ENCODE results near the gene RPL7L1. TPM values are rescaled to one million over a fixed set of nuclear protein-coding genes. Genes with fewer than 3 reads are reported as not detected.
"Not testable (repeated sequence)": the region's sequence is repeated elsewhere in the genome, so short reads cannot be mapped to it uniquely, and the experiment has no call there.

The RPL7L1 gene
- total and polyA plus RNA-seq, 11 donors = 25.8 to 95.7 (median 49.2) TPM

DNA sequence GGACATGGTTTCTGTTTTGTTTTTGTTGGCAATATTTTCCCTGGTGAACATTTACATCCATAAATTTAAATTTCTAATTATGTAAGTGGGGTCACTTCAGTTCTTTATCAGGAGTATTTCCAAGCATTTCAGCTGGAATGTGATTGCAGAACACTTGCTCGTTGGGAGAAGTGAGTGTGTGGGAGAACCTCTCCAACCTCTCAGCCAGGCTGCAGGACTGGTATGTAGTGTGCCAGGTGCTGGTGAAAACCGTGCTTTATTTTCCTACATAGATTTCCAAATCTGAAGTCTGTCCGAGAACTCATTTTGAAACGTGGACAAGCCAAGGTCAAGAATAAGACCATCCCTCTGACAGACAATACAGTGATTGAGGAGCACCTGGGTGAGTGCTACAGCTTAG, 6.3 kb downstream of the RPL7L1 start:
- ATAC-seq = no peak
- WGBS, 4 donors = 56 to 65% (median 63%) methylated on average over 4 of the region's 4 CpGs
- intact Hi-C loops (cut with DNase I) = no loop called here
- no peak overlapping the region for H3K27ac ChIP-seq
- H3K9me3 ChIP-seq = no peaks in the 10 kb centered on the region
- H3K36me3 ChIP-seq = peaks cover 4 to 79% (median 68%) of the 10 kb centered on the region in 9 donors
- no peak for DNase-seq
- H3K4me1 ChIP-seq = peaks cover 0 to 29% (median 11%) of the 10 kb centered on the region in 12 donors
- no peak overlapping the region for H3K4me3 ChIP-seq
- no peak for TF ChIP-seq POLR2A (IDR thresholded peaks at IDR 0.05)
- TF ChIP-seq, protein P1, sequence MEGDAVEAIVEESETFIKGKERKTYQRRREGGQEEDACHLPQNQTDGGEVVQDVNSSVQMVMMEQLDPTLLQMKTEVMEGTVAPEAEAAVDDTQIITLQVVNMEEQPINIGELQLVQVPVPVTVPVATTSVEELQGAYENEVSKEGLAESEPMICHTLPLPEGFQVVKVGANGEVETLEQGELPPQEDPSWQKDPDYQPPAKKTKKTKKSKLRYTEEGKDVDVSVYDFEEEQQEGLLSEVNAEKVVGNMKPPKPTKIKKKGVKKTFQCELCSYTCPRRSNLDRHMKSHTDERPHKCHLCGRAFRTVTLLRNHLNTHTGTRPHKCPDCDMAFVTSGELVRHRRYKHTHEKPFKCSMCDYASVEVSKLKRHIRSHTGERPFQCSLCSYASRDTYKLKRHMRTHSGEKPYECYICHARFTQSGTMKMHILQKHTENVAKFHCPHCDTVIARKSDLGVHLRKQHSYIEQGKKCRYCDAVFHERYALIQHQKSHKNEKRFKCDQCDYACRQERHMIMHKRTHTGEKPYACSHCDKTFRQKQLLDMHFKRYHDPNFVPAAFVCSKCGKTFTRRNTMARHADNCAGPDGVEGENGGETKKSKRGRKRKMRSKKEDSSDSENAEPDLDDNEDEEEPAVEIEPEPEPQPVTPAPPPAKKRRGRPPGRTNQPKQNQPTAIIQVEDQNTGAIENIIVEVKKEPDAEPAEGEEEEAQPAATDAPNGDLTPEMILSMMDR (IDR thresholded peaks at IDR 0.05) = no peak
- H3K27me3 ChIP-seq = no peaks in the 10 kb centered on the region

DNA sequence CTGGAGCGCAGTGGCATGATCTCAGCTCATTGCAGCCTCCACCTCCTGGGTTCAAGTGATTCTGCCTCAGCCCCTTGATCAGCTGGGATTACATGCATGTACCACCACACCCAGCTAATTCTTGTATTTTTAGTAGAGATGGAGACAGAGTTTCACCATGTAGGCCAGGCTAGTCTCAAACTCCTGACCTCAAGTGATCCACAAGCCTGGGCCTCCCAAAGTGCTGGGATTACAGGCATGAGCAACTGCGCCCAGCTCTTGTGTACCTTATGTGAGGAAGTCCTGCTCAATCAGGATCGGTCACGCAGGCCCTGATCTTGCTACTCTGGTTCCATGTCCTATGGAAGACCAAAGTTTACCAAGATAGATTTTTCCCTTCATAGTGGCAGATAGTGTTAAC, 8.8 kb downstream of the RPL7L1 start:
- DNase-seq; H3K9me3 ChIP-seq; H3K4me3 ChIP-seq; intact Hi-C loops (cut with DNase I); H3K27me3 ChIP-seq; H3K27ac ChIP-seq; ATAC-seq: not testable (repeated sequence)
- peaks cover 4 to 56% (median 49%) of the 10 kb centered on the region in 9 donors for H3K36me3 ChIP-seq
- 83 to 94% (median 94%) methylated on average over 4 of the region's 4 CpGs for WGBS, 4 donors
- H3K4me1 ChIP-seq = peaks cover 0 to 15% (median 11%) of the 10 kb centered on the region in 12 donors

DNA sequence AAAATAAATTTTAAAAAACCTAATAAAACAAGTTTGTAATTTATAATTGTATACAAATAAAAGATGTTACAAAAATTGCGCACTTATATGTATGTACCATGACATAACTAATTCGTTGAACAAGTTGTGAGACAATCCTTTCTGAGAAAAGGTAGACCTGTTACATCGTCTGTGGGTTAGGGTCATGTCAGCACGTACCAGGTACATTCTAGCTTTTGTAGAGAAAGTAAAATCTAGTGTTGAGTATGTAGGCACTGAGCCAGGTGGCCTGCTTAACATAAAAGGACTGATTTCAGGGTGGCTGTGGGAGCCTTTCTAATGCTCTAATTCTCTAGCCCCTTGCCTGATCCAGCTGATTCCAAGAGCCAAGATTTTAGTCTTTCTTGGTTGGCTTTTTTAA, 10.4 kb downstream of the RPL7L1 start:
- peak overlapping the region in 8 of 12 donors; percentile 84 to 97 (median 92) for H3K27ac ChIP-seq
- no peak for DNase-seq
- H3K4me3 ChIP-seq = peak overlapping the region; percentile 72 to 99 (median 88)
- ATAC-seq = no peak
- H3K36me3 ChIP-seq = peaks cover 0 to 40% (median 33%) of the 10 kb centered on the region in 9 donors
- H3K4me1 ChIP-seq = peaks cover 0 to 25% (median 11%) of the 10 kb centered on the region in 12 donors
- H3K27me3 ChIP-seq = no peaks in the 10 kb centered on the region
- intact Hi-C loops (cut with DNase I) = loop anchor here in 1 of 10 donors (5.0 kb wide), 1 partner anchor 228 kb away; no protein-coding TSS in a partner anchor
- WGBS, 4 donors = 45 to 55% (median 52%) methylated on average over 4 of the region's 4 CpGs
- H3K9me3 ChIP-seq = no peaks in the 10 kb centered on the region
- TF ChIP-seq, protein P1 (IDR thresholded peaks at IDR 0.05) = no peak
- TF ChIP-seq POLR2A (IDR thresholded peaks at IDR 0.05) = no peak

DNA sequence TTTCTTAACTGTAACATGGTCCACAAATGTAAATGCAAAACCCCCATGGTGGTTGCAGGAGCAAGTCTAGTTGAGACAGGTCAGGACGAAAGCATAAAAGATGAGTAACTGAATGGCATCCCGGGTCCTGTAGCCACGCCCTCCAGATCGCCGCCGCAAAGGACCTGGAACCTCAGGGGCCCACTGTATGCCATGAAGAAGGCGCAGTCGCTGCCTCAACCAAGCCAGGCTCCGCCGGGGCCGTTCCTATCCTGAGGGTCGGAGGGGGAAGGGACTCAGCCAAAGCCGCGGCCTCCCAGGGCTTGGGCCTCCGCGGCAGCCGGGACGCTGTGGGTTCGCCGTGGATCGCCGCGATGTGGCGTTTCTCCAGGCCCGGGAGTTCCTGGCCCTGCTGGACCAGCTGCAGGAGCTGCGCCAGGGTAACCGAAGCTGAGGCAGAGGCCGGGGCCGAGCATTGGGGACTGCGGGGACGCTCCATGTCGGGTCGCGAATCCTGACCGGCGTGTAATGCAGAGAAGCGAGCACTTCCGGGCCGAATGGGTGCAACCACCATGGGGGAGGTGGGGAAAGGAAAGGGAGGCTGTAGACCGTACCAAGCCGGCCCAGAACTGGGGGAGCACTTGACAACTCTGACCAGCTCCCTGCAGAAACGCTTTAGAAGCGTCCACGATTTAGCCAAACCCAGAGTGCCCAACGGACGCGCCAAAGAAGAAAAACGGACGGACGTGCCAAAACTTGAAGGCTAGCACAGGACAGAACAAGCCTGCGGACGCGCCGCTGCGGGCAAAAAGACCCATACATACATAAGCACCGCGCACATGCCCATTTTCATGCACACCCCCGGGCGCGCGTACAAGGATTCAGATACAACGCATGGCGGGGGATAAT, 11.1 kb downstream of the RPL7L1 start:
- DNase-seq (peak; percentile 94 to 98 (median 94)), ATAC-seq (peak; percentile 97 to 99 (median 98))
- Histone ChIP-seq H3K27me3 (no peaks in the 10 kb centered on the region), H3K4me1 (peaks cover 0 to 25% (median 11%) of the 10 kb centered on the region in 12 donors), H3K4me3 (peak overlapping the region; percentile 72 to 99 (median 88)), H3K36me3 (peaks cover 0 to 32% (median 25%) of the 10 kb centered on the region in 9 donors), H3K9me3 (no peaks in the 10 kb centered on the region), H3K27ac (peak overlapping the region; percentile 78 to 97 (median 92))
- peak in 1 of 2 donors; percentile 71 for TF ChIP-seq POLR2A (IDR thresholded peaks at IDR 0.05)
- TF ChIP-seq, protein P1 (IDR thresholded peaks at IDR 0.05) = no peak
- whole genome bisulfite sequencing, 4 donors = 0% methylated on average over 42 to 63 of the region's 63 CpGs
- intact Hi-C loops (cut with DNase I) = loop anchor here in 1 of 10 donors (5.0 kb wide), 1 partner anchor 228 kb away; no protein-coding TSS in a partner anchor
